Upper lobe of right lung (tissue), 1 donor: ENCODE measurements around the gene TPD52L1. TPM values are rescaled to one million over a fixed set of nuclear protein-coding genes. Genes with fewer than 3 reads are reported as not detected.

ENCODE experiments used
- ATAC-seq: fragments of 200-7000 bp; cut with Tn5 transposase; one replicate; pipeline ENCODE4 v1.9.1; 2020; ENCODE audit warnings: mild to moderate bottlenecking, moderate library complexity
- DNase-seq: peaks from one replicate; pipeline ENCODE4 v3.0.0-alpha.2; 2020
- H3K27ac ChIP-seq: fragments of 200-600 bp; one replicate; pipeline ENCODE4 v1.8.0; 2022
- H3K27me3 ChIP-seq: fragments of 200-600 bp; one replicate; pipeline ENCODE4 v1.8.0; 2022; ENCODE audit warnings: mild to moderate bottlenecking
- H3K36me3 ChIP-seq: fragments of 200-600 bp; one replicate; pipeline ENCODE4 v1.8.0; 2022
- H3K4me1 ChIP-seq: fragments of 200-600 bp; one replicate; pipeline ENCODE4 v1.8.0; 2022
- H3K4me3 ChIP-seq: fragments of 200-600 bp; one replicate; pipeline ENCODE4 v1.8.0; 2022; ENCODE audit warnings: mild to moderate bottlenecking
- H3K9me3 ChIP-seq: fragments of 200-600 bp; one replicate; pipeline ENCODE4 v1.8.0; 2022
- CTCF ChIP-seq: fragments of 200-600 bp; IDR thresholded peaks from one replicate; pipeline ENCODE4 v1.8.0; 2022; ENCODE audit warnings: antibody characterized with exemption
- intact Hi-C: fragments of 100-400 bp; cut with DNase I; formaldehyde crosslinking; loops from one replicate; pipeline ENCODE4 v1.11.0; 2022
- total RNA-seq: library from RNA; stranded (reverse); fragmentation: NEBNext Ultra II Directional; extraction: Animal tissue kit (Norgen Biotek cat#: 25700); gene quantifications from one replicate; pipeline ENCODE4 v1.2.1, GENCODE V29; 2021
- donor health status: DM: no; HTN: yes; CAD: no; lungs with severe emphysema.

The TPD52L1 gene
- total RNA-seq, 1 donor from 2014 or later, result 24.5 TPM

GRCh38 chr6:125222531-125223455, 69.2 kb downstream of the TPD52L1 start:
- no peaks in the 10 kb centered on the region for H3K36me3 ChIP-seq
- no peak overlapping the region for H3K4me3 ChIP-seq
- no peak for TF ChIP-seq CTCF
- DNase-seq (no peak), ATAC-seq (no peak)
- H3K27ac ChIP-seq, result no peak overlapping the region
- intact Hi-C loops, result no loop called here
- no peaks in the 10 kb centered on the region for H3K4me1 ChIP-seq
- H3K27me3 ChIP-seq, result no peaks in the 10 kb centered on the region
- H3K9me3 ChIP-seq, result no peaks in the 10 kb centered on the region

- no peaks in the 10 kb centered on the region for H3K4me1 ChIP-seq
- peak; percentile 54 for ATAC-seq
These were observed 70.8 kb downstream of the TPD52L1 start for GRCh38 chr6:125224231-125224861.

GRCh38 chr6:125227244-125227643, 73.7 kb downstream of the TPD52L1 start:
- H3K36me3 ChIP-seq, result no peaks in the 10 kb centered on the region
- H3K27me3 ChIP-seq, result no peaks in the 10 kb centered on the region
- DNase-seq (no peak), ATAC-seq (no peak)
- H3K4me3 ChIP-seq, result no peak overlapping the region
- no peak for TF ChIP-seq CTCF
- intact Hi-C loops, result no loop called here
- H3K4me1 ChIP-seq, result no peaks in the 10 kb centered on the region
- H3K9me3 ChIP-seq, result no peaks in the 10 kb centered on the region
- no peak overlapping the region for H3K27ac ChIP-seq

More at GRCh38 chr6:125224231-125224861, 70.8 kb downstream of the TPD52L1 start:
- Histone ChIP-seq H3K36me3 (no peaks in the 10 kb centered on the region), H3K4me3 (no peak overlapping the region), H3K27ac (peak overlapping the region; percentile 18), H3K27me3 (no peaks in the 10 kb centered on the region), H3K9me3 (no peaks in the 10 kb centered on the region)
- no peak for TF ChIP-seq CTCF
- DNase-seq, result no peak
- intact Hi-C loops, result no loop called here

- ATAC-seq (no peak), DNase-seq (no peak)
- no peak for TF ChIP-seq CTCF
- H3K9me3 ChIP-seq, result no peaks in the 10 kb centered on the region
- H3K27me3 ChIP-seq, result no peaks in the 10 kb centered on the region
- no peak overlapping the region for H3K4me3 ChIP-seq
- peaks cover 3% of the 10 kb centered on the region for H3K4me1 ChIP-seq
- intact Hi-C loops, result no loop called here
- H3K27ac ChIP-seq, result no peak overlapping the region
- no peaks in the 10 kb centered on the region for H3K36me3 ChIP-seq
These were observed 75.5 kb downstream of the TPD52L1 start for GRCh38 chr6:125228981-125229479.

- TF ChIP-seq CTCF, result no peak
- intact Hi-C loops, result no loop called here
- Histone ChIP-seq H3K9me3 (no peaks in the 10 kb centered on the region), H3K27me3 (no peaks in the 10 kb centered on the region), H3K36me3 (no peaks in the 10 kb centered on the region), H3K4me1 (peaks cover 3% of the 10 kb centered on the region), H3K4me3 (no peak overlapping the region), H3K27ac (no peak overlapping the region)
- no peak for ATAC-seq
- no peak for DNase-seq
These were observed 77.1 kb downstream of the TPD52L1 start for GRCh38 chr6:125230674-125231073.
